ENCODE data around the gene SPPL2B. TPM values are rescaled to one million over a fixed set of nuclear protein-coding genes. Genes with fewer than 3 reads are reported as not detected.

SPPL2B gene
- total RNA-seq, 1 donor from 2014 or later = 153 TPM

DNA sequence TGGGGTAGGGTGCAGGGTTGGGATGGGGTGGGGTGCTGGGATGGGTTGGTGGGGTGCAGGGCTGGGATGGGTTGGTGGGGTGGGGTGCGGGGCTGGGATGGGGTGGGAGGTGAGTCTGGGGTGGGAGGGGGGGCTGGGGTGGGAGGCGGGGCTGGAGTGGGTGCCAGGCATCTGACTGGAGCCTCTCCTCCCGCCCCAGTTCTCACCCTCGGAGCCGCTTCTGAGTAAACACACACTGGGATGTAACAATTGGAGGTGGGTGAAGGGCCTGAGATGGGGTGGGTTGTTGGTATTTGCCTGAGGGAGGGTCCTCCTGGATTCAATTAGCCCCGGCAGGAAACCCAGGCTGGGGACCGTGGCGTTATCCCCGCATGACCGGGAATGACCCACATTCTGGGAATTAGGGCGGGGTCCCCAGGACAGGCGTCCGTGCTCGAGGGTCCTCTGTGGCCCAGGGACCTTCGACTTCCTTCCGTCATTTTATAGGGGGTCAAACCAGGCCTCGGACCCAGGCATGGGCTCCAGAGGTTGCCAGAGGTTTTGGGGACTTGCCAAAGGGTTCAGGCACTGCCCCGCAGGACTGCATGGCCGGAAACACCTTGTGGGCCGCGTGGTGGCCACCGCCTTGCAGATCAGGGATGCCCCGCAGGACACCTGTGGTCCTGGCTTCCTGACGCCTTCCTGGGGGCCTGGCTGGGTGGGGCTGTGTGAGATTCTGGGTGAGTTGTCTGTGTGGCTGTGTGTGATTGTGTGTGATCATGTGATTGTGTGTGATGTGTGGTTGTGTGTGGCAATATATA lies 33.0 kb downstream of the SPPL2B start:
- Mint-ChIP-seq H3K27me3 (peaks cover 22% of the 10 kb centered on the region), H3K9me3 (ENCODE audit: low read depth) (no peaks in the 10 kb centered on the region), H3K4me1 (ENCODE audit: low read depth) (no peaks in the 10 kb centered on the region), H3K4me3 (ENCODE audit: low read depth) (no peak overlapping the region), H3K27ac (no peak overlapping the region), H3K36me3 (ENCODE audit: insufficient read depth) (no peaks in the 10 kb centered on the region)
- TF ChIP-seq, protein P1, sequence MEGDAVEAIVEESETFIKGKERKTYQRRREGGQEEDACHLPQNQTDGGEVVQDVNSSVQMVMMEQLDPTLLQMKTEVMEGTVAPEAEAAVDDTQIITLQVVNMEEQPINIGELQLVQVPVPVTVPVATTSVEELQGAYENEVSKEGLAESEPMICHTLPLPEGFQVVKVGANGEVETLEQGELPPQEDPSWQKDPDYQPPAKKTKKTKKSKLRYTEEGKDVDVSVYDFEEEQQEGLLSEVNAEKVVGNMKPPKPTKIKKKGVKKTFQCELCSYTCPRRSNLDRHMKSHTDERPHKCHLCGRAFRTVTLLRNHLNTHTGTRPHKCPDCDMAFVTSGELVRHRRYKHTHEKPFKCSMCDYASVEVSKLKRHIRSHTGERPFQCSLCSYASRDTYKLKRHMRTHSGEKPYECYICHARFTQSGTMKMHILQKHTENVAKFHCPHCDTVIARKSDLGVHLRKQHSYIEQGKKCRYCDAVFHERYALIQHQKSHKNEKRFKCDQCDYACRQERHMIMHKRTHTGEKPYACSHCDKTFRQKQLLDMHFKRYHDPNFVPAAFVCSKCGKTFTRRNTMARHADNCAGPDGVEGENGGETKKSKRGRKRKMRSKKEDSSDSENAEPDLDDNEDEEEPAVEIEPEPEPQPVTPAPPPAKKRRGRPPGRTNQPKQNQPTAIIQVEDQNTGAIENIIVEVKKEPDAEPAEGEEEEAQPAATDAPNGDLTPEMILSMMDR (IDR thresholded peaks at IDR 0.05; ENCODE audit: unreplicated experiment) = no peak
- DNase-seq (ENCODE audit: low spot score, unreplicated experiment) = no peak

DNA sequence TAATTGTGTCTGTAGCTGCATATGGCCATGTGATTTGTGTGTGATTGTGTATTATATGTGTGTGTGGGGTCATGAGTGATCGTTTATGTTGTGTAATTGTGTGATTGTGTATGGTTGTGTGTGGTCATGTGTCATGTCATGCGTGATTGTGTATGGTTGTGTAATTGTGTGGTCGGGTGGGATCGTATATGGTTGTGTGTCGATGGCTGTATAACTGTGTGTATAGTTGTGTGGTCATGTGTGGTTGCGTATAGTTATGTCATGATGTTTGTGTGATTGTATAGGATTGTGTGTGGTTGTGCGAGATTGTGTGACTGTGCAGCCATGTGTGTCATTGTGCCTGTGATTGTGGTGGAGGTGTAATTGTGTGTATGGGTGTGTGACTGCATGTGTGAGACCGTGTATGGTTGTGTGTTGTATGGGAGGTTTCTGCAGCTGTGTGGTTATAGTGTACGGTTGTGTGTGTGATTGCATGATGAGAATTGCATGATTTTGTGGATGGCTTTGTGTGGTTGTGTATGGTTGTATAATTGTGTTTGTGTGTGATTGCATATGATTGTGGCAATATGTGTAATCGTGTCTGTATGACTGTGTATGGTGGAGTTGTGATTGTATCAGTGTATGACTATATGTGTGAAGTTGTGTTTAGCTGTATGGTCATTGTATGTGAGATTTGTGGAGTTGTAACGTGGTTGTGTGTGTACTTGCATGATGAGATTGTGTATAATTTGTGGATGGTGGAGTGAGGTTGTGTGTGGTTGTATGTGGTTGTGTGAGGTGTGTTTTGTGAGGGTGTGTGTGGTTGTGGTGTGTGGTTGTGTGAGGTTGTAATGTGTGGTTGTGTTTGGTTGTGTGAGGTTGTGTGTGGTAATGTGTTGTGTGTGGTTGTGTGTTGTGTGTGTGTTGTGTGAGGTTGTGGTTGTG lies 33.8 kb downstream of the SPPL2B start:
- Mint-ChIP-seq H3K27me3 (peaks cover 22% of the 10 kb centered on the region), H3K9me3 (ENCODE audit: low read depth) (no peaks in the 10 kb centered on the region), H3K27ac (no peak overlapping the region), H3K36me3 (ENCODE audit: insufficient read depth) (no peaks in the 10 kb centered on the region), H3K4me1 (ENCODE audit: low read depth) (no peaks in the 10 kb centered on the region), H3K4me3 (ENCODE audit: low read depth) (no peak overlapping the region)
- no peak for DNase-seq (ENCODE audit: low spot score, unreplicated experiment)
- TF ChIP-seq, protein P1 (IDR thresholded peaks at IDR 0.05; ENCODE audit: unreplicated experiment) = no peak

DNA sequence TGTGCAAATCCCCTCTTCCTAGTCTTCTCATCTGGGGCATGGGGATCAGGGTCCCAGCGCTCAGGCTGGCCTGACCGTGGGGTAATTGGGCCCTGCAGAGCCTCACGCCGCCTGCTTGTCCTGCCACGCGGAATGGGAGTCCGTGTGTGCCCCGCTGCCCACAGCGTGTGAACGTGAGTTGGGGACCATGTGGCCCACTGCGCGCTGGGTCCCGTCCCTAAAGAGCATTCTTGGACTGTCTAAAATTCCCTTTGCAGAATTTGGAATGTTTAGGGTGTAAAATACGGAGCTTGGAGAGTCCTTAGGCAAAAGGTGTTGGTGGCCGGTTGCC lies 34.5 kb downstream of the SPPL2B start:
- no peaks in the 10 kb centered on the region for H3K36me3 Mint-ChIP-seq (ENCODE audit: insufficient read depth)
- DNase-seq (ENCODE audit: low spot score, unreplicated experiment) = no peak
- peaks cover 22% of the 10 kb centered on the region for H3K27me3 Mint-ChIP-seq
- TF ChIP-seq, protein P1 (IDR thresholded peaks at IDR 0.05; ENCODE audit: unreplicated experiment) = no peak
- no peak overlapping the region for H3K4me3 Mint-ChIP-seq (ENCODE audit: low read depth)
- no peaks in the 10 kb centered on the region for H3K9me3 Mint-ChIP-seq (ENCODE audit: low read depth)
- H3K4me1 Mint-ChIP-seq (ENCODE audit: low read depth) = no peaks in the 10 kb centered on the region
- H3K27ac Mint-ChIP-seq = no peak overlapping the region

DNA sequence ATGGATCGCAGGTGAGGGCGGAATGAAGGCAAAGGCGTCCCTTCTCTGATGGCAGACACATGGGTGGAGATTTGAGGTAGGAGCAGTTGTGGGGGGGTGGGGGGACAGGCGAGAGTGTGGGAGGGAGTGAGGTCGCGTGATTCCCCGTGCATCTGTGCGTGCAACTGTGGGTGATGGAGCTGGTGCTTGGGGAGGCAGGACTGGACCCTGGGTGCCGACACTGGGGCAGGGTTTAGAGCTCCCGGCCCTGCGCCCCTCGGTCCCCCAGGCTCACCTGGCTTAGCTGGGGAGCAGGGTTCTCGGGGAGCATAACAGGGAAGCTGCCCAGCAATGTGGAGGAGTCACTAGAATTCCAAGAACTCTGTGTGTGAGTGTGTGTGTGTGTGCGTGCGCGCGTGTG lies 34.9 kb downstream of the SPPL2B start:
- no peak for DNase-seq (ENCODE audit: low spot score, unreplicated experiment)
- no peaks in the 10 kb centered on the region for H3K9me3 Mint-ChIP-seq (ENCODE audit: low read depth)

More for the DNA sequence above, 34.9 kb downstream of the SPPL2B start:
- Mint-ChIP-seq H3K27ac (no peak overlapping the region), H3K36me3 (ENCODE audit: insufficient read depth) (no peaks in the 10 kb centered on the region), H3K4me3 (ENCODE audit: low read depth) (no peak overlapping the region), H3K4me1 (ENCODE audit: low read depth) (no peaks in the 10 kb centered on the region), H3K27me3 (peaks cover 27% of the 10 kb centered on the region)
- TF ChIP-seq, protein P1 (IDR thresholded peaks at IDR 0.05; ENCODE audit: unreplicated experiment) = no peak

Data from progenitor cell of endocrine pancreas (in vitro differentiated cells).